Hematopoietic multipotent progenitor cell treated with erythropoietin and hydrocortisone succinate and interleukin-3 and kit ligand, for 8 days (in vitro differentiated cells): Measurements from ENCODE around the gene RSPH6A.

Source experiments
- DNase-seq: peaks from one replicate; pipeline ENCODE4 v3.0.0-alpha.2; 2015

RSPH6A gene

GRCh38 chr19:45779231-45780145, 35.6 kb downstream of the RSPH6A start:
- peak; percentile 88 for DNase-seq

GRCh38 chr19:45778010-45778661, 37.0 kb downstream of the RSPH6A start:
- no peak for DNase-seq

DNA sequence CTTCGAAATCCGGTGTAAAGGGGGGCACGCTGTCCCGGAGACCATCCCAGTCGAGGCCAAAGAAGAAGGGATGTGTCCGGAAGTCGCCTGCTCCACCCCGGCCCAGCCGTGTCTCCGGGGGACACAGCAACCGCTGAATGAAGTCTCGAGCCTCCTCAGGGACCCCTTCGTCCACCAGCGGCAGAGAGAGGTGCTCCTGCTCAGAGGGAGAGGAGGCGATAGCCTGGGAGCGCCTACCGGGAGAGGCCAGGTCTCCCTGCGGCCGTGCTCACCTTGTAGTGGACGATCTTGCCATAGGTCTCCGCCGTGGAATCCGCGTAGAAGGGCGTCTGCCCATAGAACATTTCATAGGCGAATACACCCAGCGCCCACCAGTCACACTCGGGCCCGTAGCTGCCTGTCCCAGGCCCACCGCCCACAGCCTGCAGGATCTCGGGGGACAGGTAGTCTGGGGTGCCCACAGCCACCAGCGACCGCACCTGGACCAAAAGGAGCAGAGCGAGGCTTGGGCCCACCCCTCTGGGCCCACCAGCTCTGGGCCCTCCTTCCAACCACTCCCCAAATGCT, 37.6 kb downstream of the RSPH6A start:
- DNase-seq: no peak

GRCh38 chr19:45774765-45775164, 40.3 kb downstream of the RSPH6A start:
- no peak for DNase-seq

- no peak for DNase-seq
Measured at GRCh38 chr19:45773384-45773783, 41.7 kb downstream of the RSPH6A start.

- no peak for DNase-seq
Measured at GRCh38 chr19:45772912-45773311, 42.2 kb downstream of the RSPH6A start.

GRCh38 chr19:45772130-45772840, 42.8 kb downstream of the RSPH6A start:
- no peak for DNase-seq

- DNase-seq: no peak
Measured at GRCh38 chr19:45771311-45771933, 43.7 kb downstream of the RSPH6A start.

GRCh38 chr19:45770192-45771101, 44.7 kb downstream of the RSPH6A start:
- peak; percentile 98 for DNase-seq

- peak; percentile 75 for DNase-seq
Measured at GRCh38 chr19:45769821-45770191, 45.3 kb downstream of the RSPH6A start.

GRCh38 chr19:45768984-45769782, 45.9 kb downstream of the RSPH6A start, which contains the start of gene SIX5:
Gene SIX5 (minus strand): TSS chr19:45769252. CDS start chr19:45768844, 408 bp downstream.
- DNase-seq: peak; percentile 97

DNA sequence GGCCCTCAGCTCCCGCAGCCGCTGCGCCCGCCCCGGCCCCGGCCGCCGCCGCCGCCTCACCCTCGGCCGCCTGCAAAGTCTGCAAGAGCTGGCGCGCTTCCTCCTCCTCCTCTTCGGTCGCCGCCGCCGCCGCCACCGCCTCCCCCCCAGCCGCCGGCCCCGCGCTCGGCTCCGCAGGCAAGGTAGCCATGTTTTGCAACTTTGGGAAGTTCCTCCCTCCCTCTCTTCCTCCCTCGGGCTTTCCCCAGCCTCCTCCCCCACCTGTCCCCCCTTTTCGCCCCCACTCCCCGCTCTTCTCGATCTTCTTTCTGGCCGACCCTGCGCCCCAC, 46.5 kb downstream of the RSPH6A start:
- DNase-seq: peak; percentile 35

GRCh38 chr19:45767881-45768654, 47.0 kb downstream of the RSPH6A start:
- DNase-seq: peak; percentile 45

DNA sequence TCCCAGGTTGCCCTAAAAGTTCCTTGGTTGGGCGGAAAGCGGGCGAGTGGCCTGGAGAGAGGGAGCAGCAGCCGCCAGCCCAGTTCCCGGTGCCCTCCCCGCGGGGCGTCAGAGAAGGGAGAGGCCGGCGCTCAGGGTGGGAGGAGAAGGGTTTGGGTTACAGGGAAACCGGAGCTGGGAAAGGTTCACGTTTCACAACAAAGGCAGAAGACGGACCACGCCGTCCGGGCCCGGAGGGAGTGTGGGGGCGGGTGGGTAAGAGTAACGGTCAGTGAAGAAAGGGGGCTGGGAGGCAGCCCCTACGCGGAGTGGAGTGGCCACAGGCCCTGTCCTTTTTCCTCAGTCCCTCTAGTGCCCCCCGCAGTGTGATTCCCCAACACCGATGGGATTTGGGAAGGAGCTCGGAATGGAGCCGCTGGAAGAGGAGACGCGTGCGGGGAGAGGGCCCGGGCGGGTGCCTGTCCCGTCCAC, 47.7 kb downstream of the RSPH6A start:
- no peak for DNase-seq

DNA sequence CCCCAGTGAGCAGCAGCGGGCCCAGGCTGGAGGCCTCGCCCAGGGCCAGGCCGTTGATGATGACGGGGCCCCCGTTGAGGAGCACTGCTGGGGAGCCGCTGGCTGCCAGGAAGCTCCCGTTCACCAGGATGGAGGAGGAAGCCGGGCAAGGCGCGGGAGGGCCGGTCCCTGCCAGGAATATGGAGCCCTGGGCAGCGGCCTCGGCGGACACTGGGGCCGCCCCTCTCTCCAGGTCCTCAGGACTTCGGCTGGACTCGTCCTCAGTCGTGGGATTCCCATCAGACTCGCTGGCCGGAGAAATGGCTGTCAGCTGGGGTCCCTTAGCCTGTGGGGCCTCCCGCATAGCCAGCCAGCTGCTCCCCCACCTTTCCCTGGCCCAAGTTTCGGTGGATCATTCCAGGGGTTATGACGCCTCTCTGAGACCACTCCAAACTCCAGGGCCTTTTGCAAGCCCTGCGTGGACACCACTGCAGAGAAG, 48.2 kb downstream of the RSPH6A start:
- DNase-seq: no peak

- no peak for DNase-seq
Measured at GRCh38 chr19:45766296-45766868, 48.7 kb downstream of the RSPH6A start.

- DNase-seq: no peak
Measured at GRCh38 chr19:45765702-45766295, 49.3 kb downstream of the RSPH6A start.

DNA sequence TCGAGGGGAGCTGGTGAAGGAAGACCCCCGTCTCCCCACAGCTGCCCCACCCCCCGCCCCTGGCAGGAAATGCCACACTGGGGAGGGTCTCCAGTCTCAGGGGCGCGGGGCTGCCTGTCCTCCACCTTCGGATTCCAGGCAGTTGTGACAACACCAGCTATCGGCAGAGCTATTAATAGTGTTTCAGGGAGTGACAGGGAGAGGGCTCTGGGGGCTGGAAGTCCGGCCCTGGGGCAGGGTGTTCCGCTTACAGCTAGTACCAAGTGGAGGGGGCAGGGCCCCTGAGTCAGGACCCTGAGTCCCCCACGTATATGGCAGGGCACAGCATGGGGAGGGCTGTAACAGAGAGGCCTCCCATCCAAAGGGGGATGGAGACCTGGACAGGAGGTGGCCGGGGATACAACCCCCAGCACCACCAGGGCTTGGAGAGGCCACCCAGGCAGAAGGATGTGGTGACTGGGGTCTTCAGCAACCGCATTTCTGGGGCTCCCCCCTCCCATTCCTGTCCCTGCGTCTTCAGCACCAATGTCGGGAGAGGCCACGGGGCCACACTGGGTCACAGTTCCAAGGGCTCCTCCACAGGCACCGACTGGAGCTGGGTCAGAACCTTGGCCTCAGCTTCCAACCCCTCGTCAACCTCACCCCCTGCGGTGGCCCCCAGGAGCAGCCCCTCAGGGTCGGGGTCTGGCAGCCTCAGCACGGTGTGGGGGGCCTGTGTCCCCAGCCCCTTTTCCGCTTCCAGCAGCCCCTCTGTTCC, 50.0 kb downstream of the RSPH6A start:
- DNase-seq: no peak
